DOHH2 (cell line): ENCODE measurements around the gene CDNF.
A peak's percentile ranks its signal among the peaks of the same experiment; 100 is the strongest.

Experiments used
- H3F3A ChIP-seq: fragments of 200-600 bp; sonication (generic), shearing (Covaris generic); 2 replicates; pipeline ENCODE4 v1.6.0; 2016; ENCODE audit warnings: antibody characterized with exemption, mild to moderate bottlenecking; ENCODE audit not compliant: control insufficient read depth, insufficient read depth
- H3K27ac ChIP-seq: fragments of 200-600 bp; sonication (generic); 2 replicates; pipeline ENCODE4 v1.5.1; 2014; ENCODE audit warnings: low read depth, mild to moderate bottlenecking, low read length, moderate library complexity
- H3K27me3 ChIP-seq: fragments of 200-600 bp; sonication (generic); 2 replicates; pipeline ENCODE4 v1.6.1; 2014; ENCODE audit warnings: mild to moderate bottlenecking, low read length, mixed read lengths; ENCODE audit not compliant: control insufficient read depth
- H3K36me3 ChIP-seq: fragments of 200-600 bp; sonication (generic); 2 replicates; pipeline ENCODE4 v1.6.1; 2014; ENCODE audit warnings: mild to moderate bottlenecking, low read length, moderate library complexity, mixed read lengths; ENCODE audit not compliant: control insufficient read depth
- H3K4me1 ChIP-seq: fragments of 200-600 bp; sonication (generic); 2 replicates; pipeline ENCODE4 v1.6.1; 2014; ENCODE audit warnings: mild to moderate bottlenecking, low read length, mixed read lengths; ENCODE audit not compliant: control insufficient read depth
- H3K4me2 ChIP-seq: fragments of 200-600 bp; sonication (generic); 2 replicates; pipeline ENCODE4 v1.6.0; 2014; ENCODE audit warnings: mild to moderate bottlenecking, low read length, moderate library complexity
- H3K4me3 ChIP-seq: fragments of 200-600 bp; sonication (generic); 2 replicates; pipeline ENCODE4 v1.5.1; 2014; ENCODE audit warnings: mild to moderate bottlenecking, low read length, mixed read lengths
- H3K79me2 ChIP-seq: fragments of 200-600 bp; sonication (generic); 2 replicates; pipeline ENCODE4 v1.6.1; 2014; ENCODE audit warnings: mild to moderate bottlenecking, low read length, mixed read lengths; ENCODE audit not compliant: control insufficient read depth
- H3K9me2 ChIP-seq: fragments of 200-600 bp; sonication (generic); replicated peaks from 2 replicates; pipeline ENCODE4 v1.6.1; 2014; ENCODE audit warnings: mild to moderate bottlenecking, low read length, mixed read lengths; ENCODE audit not compliant: control insufficient read depth
- H3K9me3 ChIP-seq: fragments of 200-600 bp; sonication (generic); 2 replicates; pipeline ENCODE4 v1.6.1; 2014; ENCODE audit warnings: antibody characterized with exemption, low read length, mixed read lengths; ENCODE audit not compliant: control insufficient read depth, insufficient read depth
- H4K20me1 ChIP-seq: fragments of 200-600 bp; sonication (generic); 2 replicates; pipeline ENCODE4 v1.6.0; 2014; ENCODE audit warnings: low read depth, mild to moderate bottlenecking, antibody characterized with exemption, low read length, moderate library complexity; ENCODE audit not compliant: control insufficient read depth, insufficient read depth
- CTCF ChIP-seq: fragments of 200-600 bp; sonication (generic); IDR thresholded peaks from one replicate; pipeline ENCODE4 v1.5.1; 2014; ENCODE audit warnings: antibody characterized with exemption, mild to moderate bottlenecking, low read depth, low read length; ENCODE audit not compliant: poor library complexity, severe bottlenecking
- EZH2phosphoT487 ChIP-seq: fragments of 200-600 bp; sonication (generic); IDR thresholded peaks from 2 replicates; pipeline ENCODE4 v1.6.1; 2017; ENCODE audit warnings: borderline replicate concordance, mild to moderate bottlenecking, antibody characterized with exemption, low read length, moderate library complexity, mixed read lengths

The CDNF gene

GRCh38 chr10:14837757-14838581 lies at the start of gene CDNF, which contains the start of the genes HSPA14 and MSANTD7:
TSS of gene CDNF (minus strand) at chr10:14838037. CDS start at chr10:14837946, 91 bp downstream.
TSS of gene HSPA14 (plus strand) at chr10:14838306. CDS start at chr10:14838403, 97 bp downstream.
TSS of gene MSANTD7 (plus strand) at chr10:14838306. CDS start at chr10:14842285, 3,979 bp downstream.
- no peak for TF ChIP-seq CTCF
- TF ChIP-seq EZH2phosphoT487, result no peak
- peaks cover 20% of the 10 kb centered on the region for H3K4me1 ChIP-seq
- no peaks in the 10 kb centered on the region for H3K27me3 ChIP-seq
- peaks cover 43% of the 10 kb centered on the region for H3K36me3 ChIP-seq
- peaks cover 15% of the 10 kb centered on the region for H4K20me1 ChIP-seq
- peaks cover 55% of the 10 kb centered on the region for H3K79me2 ChIP-seq
- H3K4me2 ChIP-seq, result peak within 1 kb of the TSS; percentile 88
- H3K9me2 ChIP-seq, result no peaks in the 10 kb centered on the region
- H3K4me3 ChIP-seq, result peak within 1 kb of the TSS; percentile 97
- H3K9me3 ChIP-seq, result no peaks in the 10 kb centered on the region
- peaks cover 2% of the 10 kb centered on the region; the same call in 1 of the 2 replicates for H3F3A ChIP-seq
- peak within 1 kb of the TSS; percentile 66 for H3K27ac ChIP-seq

- TF ChIP-seq CTCF, result no peak
- TF ChIP-seq EZH2phosphoT487, result no peak
- H3K9me3 ChIP-seq, result no peaks in the 10 kb centered on the region
- peaks cover 72% of the 10 kb centered on the region for H3K36me3 ChIP-seq
- H3K79me2 ChIP-seq, result peaks cover 100% of the 10 kb centered on the region
- H3F3A ChIP-seq, result no peaks in the 10 kb centered on the region
- no peak overlapping the region for H3K27ac ChIP-seq
- H3K4me3 ChIP-seq, result no peak overlapping the region
- H3K9me2 ChIP-seq, result no peaks in the 10 kb centered on the region
- H3K27me3 ChIP-seq, result no peaks in the 10 kb centered on the region
- H3K4me2 ChIP-seq, result no peak overlapping the region
- peaks cover 20% of the 10 kb centered on the region for H3K4me1 ChIP-seq
- H4K20me1 ChIP-seq, result peaks cover 8% of the 10 kb centered on the region
These were observed 46.2 kb upstream of the CDNF start for GRCh38 chr10:14884082-14884481.

- H3K27me3 ChIP-seq, result no peaks in the 10 kb centered on the region
- TF ChIP-seq CTCF, result no peak
- no peak for TF ChIP-seq EZH2phosphoT487
- peaks cover 1% of the 10 kb centered on the region; the same call in 1 of the 2 replicates for H3F3A ChIP-seq
- H3K4me3 ChIP-seq, result peak overlapping the region; percentile 93
- peaks cover 92% of the 10 kb centered on the region for H3K79me2 ChIP-seq
- peaks cover 7% of the 10 kb centered on the region for H4K20me1 ChIP-seq
- peak overlapping the region; percentile 77 for H3K4me2 ChIP-seq
- H3K4me1 ChIP-seq, result peaks cover 29% of the 10 kb centered on the region
- H3K9me2 ChIP-seq, result no peaks in the 10 kb centered on the region
- H3K27ac ChIP-seq, result no peak overlapping the region
- peaks cover 64% of the 10 kb centered on the region for H3K36me3 ChIP-seq
- H3K9me3 ChIP-seq, result no peaks in the 10 kb centered on the region
These were observed 42.4 kb upstream of the CDNF start for GRCh38 chr10:14880229-14880628.
